ENCODE results near the gene COL12A1.

GRCh38 chr6:75171986-75172385 lies 33.9 kb downstream of the COL12A1 start:
- no peak for TF ChIP-seq POLR2AphosphoS5 (IDR thresholded peaks at IDR 0.05)
- no peak for TF ChIP-seq CTCF (IDR thresholded peaks at IDR 0.05)

Measured in transverse colon (tissue), 4 donors.